Spleen (tissue), 11 donors: ENCODE results near the gene DSN1. TPM values are rescaled to one million over a fixed set of nuclear protein-coding genes. Genes with fewer than 3 reads are reported as not detected.

ENCODE experiments used
- DNase-seq: peaks from one replicate; pipeline ENCODE4 v3.0.0-alpha.2; 2020
- H3K27ac ChIP-seq, 8 donors: fragments of 200-600 bp; sonication (generic) in 7 of 8; 1 replicate in 4 of 8; 2 replicates in 4 of 8; pipeline versions ENCODE4 v1.5.0 to v1.8.0; 2016 to 2021; ENCODE audit warnings: inconsistent platforms in 4 of 8, mild to moderate bottlenecking in 4 of 8, moderate library complexity in 1 of 8
- H3K27me3 ChIP-seq, 7 donors: fragments of 200-600 bp; sonication (generic) in 6 of 7; replicated peaks in 1 of 7; 1 replicate in 4 of 7; 2 replicates in 3 of 7; pipeline versions ENCODE4 v1.5.0 to v1.8.0; 2016 to 2021; ENCODE audit warnings: inconsistent platforms in 3 of 7, mild to moderate bottlenecking in 1 of 7
- H3K36me3 ChIP-seq, 6 donors: fragments of 200-600 bp; sonication (generic) in 5 of 6; 1 replicate in 4 of 6; 2 replicates in 2 of 6; pipeline versions ENCODE4 v1.5.0 to v1.8.0; 2016 to 2021; ENCODE audit warnings: inconsistent platforms in 2 of 6
- H3K4me1 ChIP-seq, 6 donors: fragments of 200-600 bp; sonication (generic) in 5 of 6; 1 replicate in 3 of 6; 2 replicates in 3 of 6; pipeline versions ENCODE4 v1.5.0 to v1.8.0; 2016 to 2021; ENCODE audit warnings: inconsistent platforms in 3 of 6
- H3K4me3 ChIP-seq, 8 donors: fragments of 200-600 bp; sonication (generic) in 7 of 8; 1 replicate in 4 of 8; 2 replicates in 4 of 8; pipeline versions ENCODE4 v1.5.0 to v1.8.0; 2016 to 2021; ENCODE audit warnings: inconsistent platforms in 4 of 8, mild to moderate bottlenecking in 4 of 8, moderate library complexity in 2 of 8
- H3K9me3 ChIP-seq, 8 donors: fragments of 200-600 bp; sonication (generic) in 7 of 8; 1 replicate in 4 of 8; 2 replicates in 4 of 8; pipeline versions ENCODE4 v1.5.0 to v1.8.0; 2016 to 2021; ENCODE audit warnings: inconsistent platforms in 4 of 8
- CTCF ChIP-seq, 11 experiments: fragments of 200-600 bp in 7 of 11; fragments of 450-650 bp in 4 of 11; sonication (generic) in 4 of 11; IDR thresholded peaks in 8 of 11; conservative IDR thresholded peaks in 3 of 11; 1 replicate in 7 of 11; 2 replicates in 4 of 11; pipeline versions ENCODE4 v1.4.0 to v1.8.0; 2016 to 2021; ENCODE audit warnings: antibody characterized with exemption in 11 of 11, inconsistent platforms in 4 of 11, mild to moderate bottlenecking in 1 of 11
- POLR2A ChIP-seq, 3 donors: fragments of 450-650 bp; IDR thresholded peaks; one replicate each; pipeline ENCODE4 v1.5.1; 2017; ENCODE audit warnings: antibody characterized with exemption in 3 of 3, mild to moderate bottlenecking in 1 of 3
- POLR2AphosphoS5 ChIP-seq, 3 donors: sonication (generic); formaldehyde crosslinking; IDR thresholded peaks; one replicate each; pipeline ENCODE4 v1.5.1; 2017; ENCODE audit warnings: antibody characterized with exemption in 3 of 3
- WGBS, 5 donors: extraction: QIAGEN DNeasy Blood & Tissue Kit in 3 of 5; methylation state at CpG; one replicate each; pipeline versions ENCODE4 v1.1.5 to v1.1.7; 2013 to 2018; 5-methylcytosine and 5-hydroxymethylcytosine counted together
- intact Hi-C: fragments of 100-400 bp; cut with DNase I; formaldehyde crosslinking; loops from one replicate; pipeline ENCODE4 v1.15.0; 2023; ENCODE audit warnings: low total_unique reads
- polyA plus RNA-seq, 3 donors: library from polyadenylated mRNA; stranded (reverse); fragments of 200-250 nt; gene quantifications; one replicate each; pipeline ENCODE4 v1.2.1, GENCODE V29; 2013
- total RNA-seq, 7 donors: library from RNA; depleted of rRNA in 3 of 7; stranded (reverse); fragments of >200 nt in 3 of 7; fragmentation: NEBNext Ultra II Directional in 4 of 7; extraction: Animal tissue kit (Norgen Biotek cat#: 25700) in 4 of 7; gene quantifications; one replicate each; pipeline versions ENCODE4 v1.1.0 to v1.2.1, GENCODE V29; 2016 to 2021
- donor health status: healthy with polysubstance abuse.
- donor health status: DM: no; HTN: no; CAD: no; lungs with moderate emphysema.
- donor health status: DM: no; HTN: no; CAD: no.
- donor health status: Bipolar disorder and iron deficiency.
- donor health status: healthy.
- donor health status: DM: no; HTN: no; CAD: no.
- donor health status: DM: yes; HTN: yes; CAD: no.

DSN1 gene
- total and polyA plus RNA-seq, 10 donors = 8.6 to 16.7 (median 11.8) TPM

DNA sequence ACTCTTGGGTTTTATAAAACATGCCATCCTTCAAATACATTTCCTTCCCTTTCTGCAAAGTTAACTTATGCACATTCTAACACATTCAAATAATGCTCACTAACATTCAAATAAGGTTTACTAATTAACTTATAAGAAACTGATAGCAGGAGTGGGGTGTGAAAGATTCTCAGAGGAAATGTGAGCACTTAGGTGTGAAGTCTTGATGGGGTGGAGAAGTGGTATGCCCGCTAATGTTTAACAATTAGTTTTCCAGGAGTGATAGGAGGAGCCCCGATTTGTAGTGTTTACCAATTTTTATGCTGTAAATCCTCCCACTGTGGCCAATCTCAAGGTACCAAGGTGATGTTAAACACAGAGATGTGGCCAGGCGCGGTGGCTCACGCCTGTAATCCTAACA, 18.3 kb upstream of the DSN1 start:
- Histone ChIP-seq H3K27me3 (no peaks in the 10 kb centered on the region), H3K36me3 (peaks cover 0 to 93% (median 29%) of the 10 kb centered on the region in 6 donors), H3K4me3 (no peak overlapping the region), H3K4me1 (peaks cover 0 to 15% (median 4%) of the 10 kb centered on the region in 6 donors), H3K27ac (no peak overlapping the region), H3K9me3 (no peaks in the 10 kb centered on the region)
- 85 to 94% (median 90%) methylated on average over 5 of the region's 5 CpGs for WGBS, 5 donors
- no peak for TF ChIP-seq POLR2AphosphoS5 (IDR thresholded peaks at IDR 0.05)
- TF ChIP-seq POLR2A (IDR thresholded peaks at IDR 0.05) = no peak
- TF ChIP-seq CTCF (IDR thresholded peaks at IDR 0.05 in 8 of 11, conservative IDR thresholded peaks at IDR 0.05 in 3 of 11) = no peak
- no peak for DNase-seq
- intact Hi-C loops = no loop called here

GRCh38 chr20:36786663-36787062, 13.1 kb upstream of the DSN1 start:
- H3K36me3 ChIP-seq = peaks cover 0 to 89% (median 17%) of the 10 kb centered on the region in 6 donors
- no peak for TF ChIP-seq CTCF (IDR thresholded peaks at IDR 0.05 in 8 of 11, conservative IDR thresholded peaks at IDR 0.05 in 3 of 11)
- TF ChIP-seq POLR2A (IDR thresholded peaks at IDR 0.05) = no peak
- TF ChIP-seq POLR2AphosphoS5 (IDR thresholded peaks at IDR 0.05) = no peak
- intact Hi-C loops = no loop called here
- no peaks in the 10 kb centered on the region for H3K4me1 ChIP-seq
- no peak for DNase-seq
- H3K9me3 ChIP-seq = no peaks in the 10 kb centered on the region
- H3K27ac ChIP-seq = no peak overlapping the region
- H3K27me3 ChIP-seq = no peaks in the 10 kb centered on the region
- 81 to 92% (median 89%) methylated on average over 5 of the region's 5 CpGs for WGBS, 5 donors
- H3K4me3 ChIP-seq = no peak overlapping the region

DNA sequence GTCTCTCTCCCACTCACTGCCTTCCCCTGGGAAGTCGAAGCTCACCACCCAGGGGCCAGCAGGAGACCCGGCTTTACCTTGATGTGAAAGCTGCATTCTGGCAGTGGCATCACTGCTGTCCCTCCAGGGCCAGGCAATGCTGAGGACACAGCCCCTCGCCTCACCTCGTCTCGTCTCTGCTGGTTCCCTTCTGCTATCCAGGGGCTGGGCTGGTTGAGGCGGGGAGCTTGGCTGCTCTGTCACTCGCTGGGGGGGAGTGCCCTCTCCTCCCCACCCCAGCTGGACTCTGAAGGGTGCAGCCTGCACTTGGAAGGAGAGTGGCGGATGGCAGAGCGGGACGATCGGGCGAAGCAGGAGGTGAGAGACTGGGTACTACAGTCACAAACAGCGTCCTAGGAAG, 12.7 kb upstream of the DSN1 start:
- Histone ChIP-seq H3K9me3 (no peaks in the 10 kb centered on the region), H3K36me3 (peaks cover 0 to 85% (median 17%) of the 10 kb centered on the region in 6 donors), H3K4me3 (no peak overlapping the region), H3K27ac (no peak overlapping the region), H3K4me1 (no peaks in the 10 kb centered on the region), H3K27me3 (no peaks in the 10 kb centered on the region)
- TF ChIP-seq POLR2A (IDR thresholded peaks at IDR 0.05) = no peak
- TF ChIP-seq POLR2AphosphoS5 (IDR thresholded peaks at IDR 0.05) = peak in 1 of 3 donors; percentile 14
- no peak for TF ChIP-seq CTCF (IDR thresholded peaks at IDR 0.05 in 8 of 11, conservative IDR thresholded peaks at IDR 0.05 in 3 of 11)
- intact Hi-C loops = no loop called here
- 90 to 96% (median 95%) methylated on average over 12 to 13 of the region's 13 CpGs for WGBS, 5 donors
- DNase-seq = no peak

GRCh38 chr20:36785308-36785707, 11.7 kb upstream of the DSN1 start:
- no peaks in the 10 kb centered on the region for H3K4me1 ChIP-seq
- H3K27ac ChIP-seq = no peak overlapping the region
- no peaks in the 10 kb centered on the region for H3K27me3 ChIP-seq
- DNase-seq = no peak
- no peaks in the 10 kb centered on the region for H3K9me3 ChIP-seq
- H3K36me3 ChIP-seq = peaks cover 0 to 76% (median 17%) of the 10 kb centered on the region in 6 donors
- TF ChIP-seq POLR2A (IDR thresholded peaks at IDR 0.05) (no peak), CTCF (IDR thresholded peaks at IDR 0.05 in 8 of 11, conservative IDR thresholded peaks at IDR 0.05 in 3 of 11) (no peak), POLR2AphosphoS5 (IDR thresholded peaks at IDR 0.05) (no peak)
- intact Hi-C loops = no loop called here
- 75 to 92% (median 89%) methylated on average over 2 of the region's 2 CpGs for WGBS, 5 donors
- no peak overlapping the region for H3K4me3 ChIP-seq
